NCI-H1694 treated with DMSO at 0.1 percent for 48 hours (cell line): ENCODE results near the gene CDS1.
"Not testable (repeated sequence)": the region's sequence is repeated elsewhere in the genome, so short reads cannot be mapped to it uniquely, and the experiment has no call there.

Experiments
- DNase-seq: peaks from one replicate; lab custom pipeline; 2025; lab: John Stamatoyannopoulos, UW

The CDS1 gene

DNA sequence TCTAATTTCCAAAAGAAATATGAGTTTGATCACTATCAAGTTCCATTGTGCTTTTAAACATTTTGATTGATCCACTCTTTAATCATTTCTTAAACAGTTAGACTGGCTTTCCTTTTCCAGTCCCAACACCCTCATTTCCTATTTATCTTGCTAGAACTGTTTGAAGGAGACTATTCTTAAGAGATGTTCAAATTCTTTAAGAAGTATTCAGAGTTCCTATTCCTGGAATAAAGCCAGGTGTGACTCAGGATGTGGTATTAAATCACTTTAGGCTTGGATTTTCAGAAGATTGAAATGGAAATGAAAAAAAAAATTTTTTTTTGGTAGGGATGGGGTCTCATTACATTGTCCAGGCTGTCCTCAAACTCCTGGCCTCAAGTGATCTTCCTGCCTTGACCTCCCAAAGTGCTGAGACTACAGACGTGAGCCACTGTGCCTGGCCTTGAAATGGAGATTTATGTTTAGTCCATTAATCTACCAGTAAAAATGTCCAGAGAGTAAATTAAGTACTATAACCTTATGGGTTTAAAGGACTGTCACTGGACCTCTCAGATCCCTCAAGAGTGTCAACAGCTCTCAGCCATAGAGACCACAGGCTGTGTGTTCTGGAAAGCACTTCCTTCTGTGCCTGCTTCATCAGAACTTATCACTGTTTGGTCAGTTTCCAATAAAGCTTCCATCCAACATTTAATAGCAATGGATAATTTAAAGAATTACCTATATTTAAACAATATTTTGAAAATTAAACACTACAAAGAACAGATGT lies 90.7 kb downstream of the CDS1 start:
- no peak for DNase-seq

DNA sequence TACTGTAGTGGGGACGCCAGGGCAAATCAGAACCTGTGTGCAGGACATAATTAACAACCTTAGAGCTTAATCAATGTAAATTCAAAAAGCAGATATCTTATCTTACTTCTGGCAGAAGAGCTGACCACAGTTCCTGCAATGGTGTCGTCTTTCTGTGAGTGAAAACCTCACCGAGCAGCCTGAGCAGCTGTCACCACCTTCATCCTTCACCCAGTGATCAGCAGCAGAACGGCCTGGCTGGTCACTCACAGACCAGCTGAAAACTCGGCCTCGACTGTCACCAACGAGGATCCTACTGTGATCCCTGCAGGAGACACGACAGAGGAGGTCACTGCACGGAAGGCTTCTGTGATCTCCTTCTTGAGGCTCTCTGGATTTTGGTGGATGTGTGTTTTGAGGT lies 94.2 kb downstream of the CDS1 start:
- no peak for DNase-seq

DNA sequence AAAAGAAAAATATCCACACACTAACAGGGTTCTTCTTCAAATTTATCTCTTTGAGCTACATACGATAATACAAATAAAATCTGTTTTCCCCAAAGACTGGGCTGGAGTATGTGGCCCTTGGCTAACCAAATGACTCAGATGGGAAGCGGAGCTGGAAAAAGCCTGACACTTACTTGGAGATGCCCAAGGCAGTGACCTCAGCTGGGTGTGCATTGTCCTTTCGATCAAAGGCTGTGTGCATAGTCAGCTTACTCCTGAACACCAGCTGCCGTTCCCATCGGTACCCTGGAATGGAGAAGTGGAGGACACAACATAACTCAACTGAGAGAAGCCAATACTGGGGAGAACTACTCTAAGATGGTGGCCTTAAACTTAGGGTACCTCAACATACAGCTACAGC lies 95.1 kb downstream of the CDS1 start:
- DNase-seq, result no peak

DNA sequence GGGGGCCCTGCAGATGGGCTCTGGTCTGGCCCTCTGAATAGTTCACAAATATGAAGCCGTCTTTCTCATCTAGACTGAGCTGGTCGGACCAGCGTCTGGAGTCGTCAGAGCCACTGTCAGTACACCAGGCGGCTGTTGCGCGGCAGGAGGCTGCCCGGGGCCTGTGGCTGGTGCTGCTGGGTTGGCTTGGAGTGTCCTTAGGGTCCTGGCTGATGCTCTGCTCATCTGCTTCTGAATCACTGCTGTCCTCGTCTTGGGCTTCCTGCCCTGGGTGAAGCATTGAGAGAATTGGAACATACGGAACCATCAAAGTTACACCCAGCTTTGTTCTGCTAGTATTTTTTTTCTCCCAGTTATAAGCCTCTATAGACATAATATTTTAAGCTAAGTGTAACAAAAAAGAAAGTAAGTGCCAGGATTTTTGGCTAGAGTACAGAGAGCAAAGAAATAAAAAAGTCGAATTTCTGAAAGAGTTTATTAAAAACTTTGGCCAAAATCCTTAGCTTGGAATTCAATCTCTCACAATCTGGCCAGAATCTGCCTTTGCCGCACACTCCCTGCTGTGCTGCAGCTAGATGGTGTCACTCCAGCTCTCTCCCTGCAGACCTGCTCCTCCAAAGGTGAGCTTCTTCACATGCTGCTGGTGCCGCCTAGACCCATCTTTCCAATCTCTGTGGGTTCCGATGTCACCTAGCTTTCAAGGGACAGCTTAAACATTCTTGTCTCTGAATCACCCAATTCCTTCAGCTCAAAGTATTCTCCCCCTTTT lies 96.2 kb downstream of the CDS1 start:
- DNase-seq, result no peak

DNA sequence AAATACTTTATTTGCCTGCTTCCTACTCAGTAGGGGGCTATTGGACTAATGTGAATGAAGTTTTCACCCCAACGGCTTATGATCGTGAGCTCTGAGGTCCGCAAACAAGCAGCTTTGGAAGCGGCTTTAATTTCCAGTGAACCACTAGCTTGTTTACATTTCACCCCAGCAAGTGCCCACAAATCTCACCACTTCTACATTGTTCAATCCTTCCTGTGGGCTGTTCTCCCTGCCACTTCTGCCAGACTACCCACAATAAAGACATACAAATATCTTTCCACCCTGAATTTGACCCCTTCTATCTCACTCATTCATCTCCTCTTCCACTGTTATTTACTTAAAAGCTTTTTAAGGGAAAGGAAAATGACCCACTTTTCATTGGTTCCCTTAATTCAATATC lies 98.0 kb downstream of the CDS1 start:
- no peak for DNase-seq

DNA sequence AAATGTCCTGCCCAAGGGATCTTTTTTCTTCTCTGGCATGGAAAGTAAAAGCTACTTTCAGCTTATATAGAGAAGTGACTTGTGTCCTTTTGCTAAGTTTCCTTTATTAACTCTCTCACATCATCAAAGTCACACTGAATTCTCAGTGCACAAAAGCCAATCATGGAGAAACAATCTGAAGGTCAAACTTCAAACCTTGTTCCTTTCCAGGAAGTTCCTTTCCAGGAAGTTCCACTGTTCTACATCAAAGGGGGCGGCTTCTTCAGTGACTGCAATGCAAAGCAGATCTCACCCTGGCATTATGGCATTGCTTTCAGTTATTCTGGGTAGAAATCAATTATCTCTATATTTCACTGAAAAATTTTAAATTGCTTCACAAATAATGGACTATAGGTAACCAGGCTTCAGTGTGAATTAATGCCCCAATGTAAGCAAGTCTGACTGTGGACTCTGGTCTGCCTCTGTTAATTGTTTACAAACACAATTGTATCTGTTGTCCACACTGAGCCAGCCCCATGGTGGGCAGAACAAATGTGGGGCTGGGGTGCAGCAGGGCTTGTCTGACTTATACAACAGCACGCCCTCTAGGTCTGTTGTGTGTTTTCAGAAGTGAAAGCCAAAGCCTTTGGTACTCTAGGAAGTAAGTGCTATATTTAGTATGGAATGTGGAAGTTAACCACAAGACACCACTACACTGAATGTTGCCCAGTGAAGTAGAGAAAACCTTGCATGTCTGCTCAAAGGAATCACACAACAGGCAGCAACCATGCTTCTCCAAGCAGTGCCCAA lies 98.8 kb downstream of the CDS1 start:
- DNase-seq, result no peak

DNA sequence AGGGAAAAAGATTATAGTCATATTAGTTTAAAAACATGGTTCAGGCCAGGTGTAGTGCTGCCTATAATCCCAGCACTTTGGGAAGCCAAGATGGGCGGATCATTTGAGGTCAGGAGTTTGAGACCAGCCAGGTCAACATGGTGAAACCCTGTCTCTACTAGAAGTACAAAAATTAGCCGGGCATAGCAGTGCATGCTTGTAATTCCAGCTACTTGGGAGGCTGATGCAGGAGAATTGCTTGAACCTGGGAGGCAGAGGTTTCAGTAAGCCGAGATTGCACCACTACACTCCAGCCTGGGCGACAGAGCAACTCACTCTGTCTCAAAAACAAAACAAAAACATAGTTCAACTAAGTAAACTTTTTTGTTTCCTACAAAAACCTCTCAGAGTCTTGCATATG lies 99.7 kb downstream of the CDS1 start:
- DNase-seq, result not testable (repeated sequence)

DNA sequence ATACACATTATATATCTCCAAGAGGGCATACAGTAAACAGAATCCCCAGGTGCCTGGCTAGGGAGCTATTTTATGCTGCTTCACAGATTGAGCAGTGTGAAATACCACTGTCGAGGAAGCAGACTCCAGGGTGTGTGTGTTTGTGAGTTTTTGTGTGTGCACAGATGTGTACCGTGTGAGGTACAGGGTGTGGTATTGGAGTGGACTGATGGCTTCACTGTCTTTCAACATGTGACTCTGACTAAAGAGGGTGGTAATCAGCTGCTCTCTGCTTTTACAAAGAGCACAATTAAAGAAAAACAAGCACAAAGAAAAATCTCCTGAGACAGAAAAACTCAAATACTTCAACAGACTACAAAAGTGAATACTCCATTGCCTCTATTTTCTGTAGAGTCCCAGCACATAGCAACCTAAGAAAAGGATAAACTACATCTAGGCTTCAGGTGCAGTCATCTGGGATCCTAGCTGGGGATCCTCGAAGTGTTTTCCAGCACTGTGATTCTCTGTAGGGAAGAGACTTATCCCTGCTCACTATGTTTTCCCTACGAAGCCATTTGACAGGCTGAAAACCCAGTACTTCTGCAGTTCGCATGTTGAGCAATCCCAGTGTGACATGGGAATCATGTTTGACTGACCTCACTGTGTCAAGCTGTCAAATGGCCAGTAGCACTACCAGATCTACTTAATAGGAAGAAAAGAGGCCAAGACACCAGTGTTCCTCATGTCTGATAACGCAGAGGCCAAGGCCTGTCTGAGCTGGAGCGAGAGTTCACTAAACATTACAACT lies 100.3 kb downstream of the CDS1 start:
- DNase-seq, result no peak

DNA sequence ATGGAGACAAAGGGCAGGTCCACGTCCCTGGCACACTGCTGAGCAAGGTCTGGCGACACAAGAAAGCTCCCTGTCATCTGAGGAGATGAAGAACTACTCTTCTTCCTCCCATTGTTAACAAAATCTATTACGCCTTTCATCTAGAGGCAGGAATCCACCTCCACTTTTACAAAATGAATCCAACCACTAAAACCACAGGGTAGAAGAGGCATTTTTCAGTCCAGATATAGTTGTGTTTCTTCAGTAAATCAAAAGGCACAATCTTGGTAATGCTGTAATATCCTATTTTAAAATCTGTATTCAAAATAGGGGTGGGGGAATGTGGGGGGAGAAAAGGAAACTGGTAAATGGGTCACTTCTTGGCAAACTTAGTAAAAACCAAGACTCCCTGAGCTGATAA lies 101.4 kb downstream of the CDS1 start:
- DNase-seq, result no peak

DNA sequence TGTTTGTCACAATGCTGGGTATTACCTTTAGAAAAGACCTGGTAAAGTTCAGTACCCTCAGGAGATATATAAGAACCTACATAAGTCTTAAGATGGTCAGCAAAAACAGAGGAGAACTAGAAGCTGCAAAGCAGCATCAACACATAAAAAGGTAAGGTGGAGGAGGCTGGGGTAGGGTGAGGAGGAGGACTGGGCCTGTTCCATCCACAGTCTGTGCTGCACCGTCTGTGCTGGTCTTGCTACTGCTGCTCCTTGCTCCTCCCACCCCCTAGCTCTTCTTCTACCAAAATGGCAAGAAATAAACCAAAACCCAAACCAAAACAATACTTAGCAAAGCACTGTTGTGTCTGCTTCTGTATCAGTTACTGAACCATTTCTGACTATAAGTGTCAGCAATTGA lies 102.2 kb downstream of the CDS1 start:
- no peak for DNase-seq

DNA sequence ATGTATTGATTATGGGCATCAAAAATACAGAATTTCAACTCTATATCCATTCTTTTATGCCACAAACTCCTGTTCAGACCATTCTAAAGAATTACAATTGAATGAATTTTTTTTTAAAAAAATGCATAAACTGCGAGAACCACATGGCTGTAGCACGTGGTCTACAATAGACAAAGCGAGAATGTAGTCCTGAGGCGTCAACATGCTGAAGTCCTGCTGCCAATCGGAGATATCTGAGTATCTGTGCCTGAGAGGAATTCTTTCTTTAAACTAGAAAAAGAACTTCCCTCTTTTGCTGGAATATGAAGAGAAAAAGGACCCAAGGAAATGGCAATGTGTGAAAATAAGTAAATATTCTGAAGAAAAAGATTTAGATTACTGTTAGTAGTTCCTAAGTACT lies 105.7 kb downstream of the CDS1 start:
- no peak for DNase-seq

DNA sequence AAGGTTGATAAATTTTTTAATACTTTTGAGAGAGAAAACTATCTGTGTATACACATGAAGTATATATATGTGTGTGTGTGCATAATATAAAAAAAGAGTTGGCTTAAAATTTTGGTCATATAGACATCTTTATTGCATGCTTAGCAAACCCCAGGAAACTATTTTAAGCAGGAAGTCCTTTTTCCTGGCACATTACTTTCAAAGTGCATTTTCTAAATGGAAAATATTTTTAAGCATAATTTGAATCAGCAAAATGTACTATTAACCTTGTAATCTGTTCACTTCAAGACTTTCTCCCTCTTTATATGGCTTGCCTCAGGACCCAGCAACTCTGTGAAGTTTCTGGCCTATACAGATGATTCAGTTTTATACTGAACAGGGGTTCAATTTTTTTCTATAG lies 106.3 kb downstream of the CDS1 start:
- no peak for DNase-seq

DNA sequence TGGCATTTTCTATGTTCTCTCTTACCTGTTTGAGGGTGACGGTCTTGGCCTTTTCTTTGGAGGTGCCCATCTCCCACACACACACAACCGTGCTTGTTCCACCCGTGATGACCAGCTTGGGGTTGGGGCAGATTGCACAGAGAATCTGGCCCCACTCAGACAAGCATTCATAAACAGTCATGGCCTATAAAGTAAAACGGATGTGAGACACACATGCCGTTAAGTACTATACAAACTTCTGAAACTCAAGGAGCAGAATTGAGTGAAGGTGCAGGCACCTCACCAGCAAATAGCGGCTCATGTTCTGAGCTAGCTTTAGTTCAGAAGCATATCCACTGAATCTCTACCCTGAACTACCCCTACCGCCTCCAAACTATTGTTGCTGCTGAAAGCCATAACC lies 107.6 kb downstream of the CDS1 start:
- no peak for DNase-seq

DNA sequence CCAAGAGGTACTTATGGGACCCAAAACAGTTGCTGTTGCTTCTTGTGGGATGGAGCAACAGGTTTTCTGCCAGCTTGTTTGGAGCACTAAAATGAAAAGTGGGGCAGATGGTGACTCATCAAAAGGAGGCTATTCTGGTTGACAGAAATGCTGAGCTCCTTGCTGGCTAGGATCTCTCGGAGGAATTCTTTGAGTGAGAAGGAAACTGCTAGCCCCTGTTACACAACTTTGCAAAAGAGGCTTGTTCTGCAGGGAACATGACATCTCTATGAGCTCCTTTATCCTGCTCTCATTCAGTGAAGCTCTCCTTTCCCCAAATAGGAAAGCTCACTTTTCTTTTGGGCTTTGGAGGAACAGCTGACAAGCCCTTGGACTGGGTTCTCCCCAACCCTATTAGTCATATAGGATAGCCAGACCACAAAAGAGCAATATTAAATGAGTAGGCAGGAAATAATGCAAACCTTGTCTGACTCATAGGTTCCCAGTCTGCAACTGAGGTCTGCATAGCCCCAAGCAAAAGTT lies 108.3 kb downstream of the CDS1 start:
- DNase-seq, result no peak

DNA sequence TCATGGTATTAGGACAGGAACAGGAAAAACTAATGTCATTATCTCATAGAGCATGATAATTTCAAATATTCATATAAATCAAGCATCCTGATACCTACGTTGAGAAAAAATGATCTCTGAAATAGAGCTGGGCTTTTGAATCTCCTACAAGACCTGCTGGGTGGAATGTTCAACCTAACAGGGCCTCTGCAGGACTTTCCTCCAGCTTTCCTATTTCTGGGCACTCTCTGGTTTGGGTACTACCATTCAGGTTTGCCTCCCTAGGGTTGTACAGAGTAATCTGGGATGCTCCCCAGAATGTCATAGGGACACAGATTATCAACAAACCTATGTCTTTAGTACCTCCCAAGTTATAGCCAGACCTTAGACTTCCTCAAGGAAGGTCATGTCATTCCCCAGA lies 108.9 kb downstream of the CDS1 start:
- no peak for DNase-seq

DNA sequence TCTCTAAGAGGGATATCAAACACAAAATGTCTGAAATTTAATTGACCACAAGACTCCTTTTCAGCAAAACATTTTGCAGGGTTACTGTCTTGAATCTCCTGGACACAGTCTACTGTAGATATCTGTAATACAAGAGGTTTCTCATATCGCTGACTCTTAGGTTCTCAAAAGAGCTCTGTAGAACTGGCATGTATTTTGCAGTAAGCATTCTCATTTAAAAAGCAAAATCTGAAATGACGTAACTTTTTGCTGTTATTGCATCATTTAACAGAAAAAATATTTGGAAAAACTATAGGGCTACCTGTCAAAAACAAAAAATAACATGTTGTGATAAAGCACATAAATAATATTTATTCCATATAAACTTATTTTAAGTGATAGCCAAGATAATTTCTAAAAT lies 114.2 kb downstream of the CDS1 start:
- DNase-seq, result no peak

DNA sequence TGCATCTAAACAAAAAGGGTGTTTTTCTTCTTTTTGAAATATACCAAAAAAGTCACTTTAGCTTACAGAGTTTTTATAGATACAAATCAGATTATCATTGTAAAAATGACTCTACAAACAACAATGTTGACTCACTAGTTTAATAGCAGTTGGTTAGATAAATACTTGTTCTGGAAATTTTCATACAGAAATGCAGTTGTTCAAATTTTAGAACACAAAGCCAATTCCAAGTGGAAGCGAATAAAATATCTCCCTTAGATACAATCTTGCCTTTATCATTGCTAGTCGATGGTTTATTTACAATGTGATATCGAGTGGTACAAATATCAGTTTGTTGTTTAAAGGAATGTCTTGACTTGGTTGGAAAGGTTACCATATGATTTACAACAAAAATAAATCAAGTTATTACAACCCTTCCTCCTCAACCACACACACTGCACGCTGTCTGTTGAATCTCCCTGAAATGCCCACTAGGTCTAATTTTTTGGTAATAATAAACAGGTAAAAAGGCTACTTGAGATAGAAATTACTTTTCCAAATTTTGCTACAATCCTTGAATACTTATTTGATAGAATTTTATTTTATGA lies 114.8 kb downstream of the CDS1 start:
- no peak for DNase-seq

DNA sequence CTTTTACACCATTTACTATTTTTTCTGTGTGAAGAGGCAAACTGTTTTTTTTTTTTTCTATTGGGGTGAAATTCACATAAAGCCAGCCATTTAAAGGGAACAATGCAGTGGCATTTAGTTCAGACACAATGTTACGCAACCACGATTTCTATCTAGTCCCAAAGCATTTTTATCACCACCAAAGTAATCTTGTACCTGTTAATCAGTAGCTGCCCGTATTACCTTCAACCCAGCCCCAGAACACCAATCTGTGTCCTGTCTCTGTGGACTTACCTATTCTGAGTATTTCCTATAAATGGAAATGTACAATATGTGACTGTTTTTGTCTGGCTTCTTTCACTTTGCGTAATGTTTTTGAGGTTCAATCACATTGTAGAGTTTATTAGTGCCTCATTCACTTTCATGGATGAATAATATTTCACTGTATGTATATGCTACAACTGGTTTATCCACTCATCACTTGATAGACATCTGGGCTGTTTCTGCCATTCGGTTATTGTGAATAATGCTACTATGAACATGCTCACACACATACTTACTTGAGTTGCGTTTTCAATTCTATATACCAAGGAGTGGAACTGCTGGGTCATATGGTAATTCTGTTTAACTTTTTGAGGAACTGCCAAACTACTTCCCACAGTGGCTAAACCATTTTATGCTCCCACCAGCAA lies 116.2 kb downstream of the CDS1 start:
- no peak for DNase-seq
